GM23248 (cell line): ENCODE results near the gene STK17A. TPM values are rescaled to one million over a fixed set of nuclear protein-coding genes. Genes with fewer than 3 reads are reported as not detected.

Experiments used
- DNase-seq: peaks from one replicate; pipeline ENCODE4 v3.0.0-alpha.2; 2015
- H2AFZ ChIP-seq: fragments of 200-600 bp; sonication (generic); 2 replicates; pipeline ENCODE4 v1.6.1; 2016; ENCODE audit warnings: antibody characterized with exemption
- H3F3A ChIP-seq: fragments of 200-600 bp; sonication (generic); 2 replicates; pipeline ENCODE4 v1.6.1; 2016; ENCODE audit warnings: mild to moderate bottlenecking, antibody characterized with exemption, mixed run types; ENCODE audit not compliant: insufficient read depth
- H3K27ac ChIP-seq: fragments of 200-600 bp; sonication (generic); 2 replicates; pipeline ENCODE4 v1.5.1; 2016; ENCODE audit warnings: mild to moderate bottlenecking
- H3K27me3 ChIP-seq: fragments of 200-600 bp; sonication (generic); replicated peaks from 2 replicates; pipeline ENCODE4 v1.6.1; 2016; ENCODE audit warnings: mild to moderate bottlenecking; ENCODE audit not compliant: insufficient read depth
- H3K36me3 ChIP-seq: fragments of 200-600 bp; sonication (generic); 2 replicates; pipeline ENCODE4 v1.6.1; 2016; ENCODE audit warnings: low read depth, mild to moderate bottlenecking
- H3K4me1 ChIP-seq: fragments of 200-600 bp; sonication (generic); 2 replicates; pipeline ENCODE4 v1.6.1; 2016; ENCODE audit warnings: mild to moderate bottlenecking; ENCODE audit not compliant: insufficient read depth
- H3K4me2 ChIP-seq: fragments of 200-600 bp; sonication (generic); one replicate; pipeline ENCODE4 v1.6.1; 2016; ENCODE audit warnings: mild to moderate bottlenecking; ENCODE audit not compliant: unreplicated experiment
- H3K4me3 ChIP-seq: fragments of 200-600 bp; sonication (generic); 2 replicates; pipeline ENCODE4 v1.5.1; 2016; ENCODE audit warnings: mild to moderate bottlenecking
- H3K79me2 ChIP-seq: fragments of 200-600 bp; sonication (generic); 2 replicates; pipeline ENCODE4 v1.6.1; 2016; ENCODE audit warnings: mild to moderate bottlenecking; ENCODE audit not compliant: insufficient read depth
- H3K9ac ChIP-seq: fragments of 200-600 bp; sonication (generic); 2 replicates; pipeline ENCODE4 v1.6.1; 2016; ENCODE audit warnings: mild to moderate bottlenecking
- H3K9me2 ChIP-seq: fragments of 200-600 bp; sonication (generic); 2 replicates; pipeline ENCODE4 v1.6.1; 2016; ENCODE audit warnings: mixed run types, mild to moderate bottlenecking, moderate library complexity; ENCODE audit not compliant: insufficient read depth
- H3K9me3 ChIP-seq: fragments of 200-600 bp; sonication (generic); one replicate; pipeline ENCODE4 v1.6.1; 2017; ENCODE audit warnings: low read depth
- H4K20me1 ChIP-seq: fragments of 200-600 bp; sonication (generic); 2 replicates; pipeline ENCODE4 v1.6.0; 2016; ENCODE audit not compliant: insufficient read depth
- EZH2 ChIP-seq: fragments of 200-600 bp; sonication (generic); IDR thresholded peaks from 2 replicates; pipeline ENCODE4 v1.6.1; 2018; ENCODE audit warnings: antibody characterized with exemption, mild to moderate bottlenecking; ENCODE audit not compliant: insufficient read depth, poor library complexity, severe bottlenecking
- EZH2phosphoT487 ChIP-seq: fragments of 200-600 bp; sonication (generic); IDR thresholded peaks from 2 replicates; pipeline ENCODE4 v1.6.1; 2018; ENCODE audit warnings: antibody characterized with exemption, moderate library complexity, mild to moderate bottlenecking, low read depth; ENCODE audit not compliant: insufficient read depth
- WGBS, 2 experiments: methylation state at CpG; one replicate each; pipeline ENCODE4 v1.1.6; 2015 to 2017; ENCODE audit warnings: low lambda C conversion rate in 2 of 2, low coverage in 1 of 2; ENCODE audit errors: missing lambda C conversion rate in 2 of 2; 5-methylcytosine and 5-hydroxymethylcytosine counted together
- in situ Hi-C: fragments of 300-500 bp; cut with MboI; formaldehyde crosslinking; loops from 2 replicates; pipeline ENCODE4 v1.15.0; 2020
- polyA plus RNA-seq: library from polyadenylated mRNA; unstranded; fragments of >200 nt; fragmentation: Nextera tagmentation; extraction: Ambion mirVana; gene quantifications from 2 replicates; pipeline ENCODE4 v1.2.1, GENCODE V29; 2016
- total RNA-seq: library from RNA; depleted of rRNA; stranded (reverse); fragments of >200 nt; shearing (Covaris generic); gene quantifications from 2 replicates; pipeline ENCODE4 v1.2.3, GENCODE V29; 2014

Gene STK17A
- total and polyA plus RNA-seq, 2 experiments from 2014 or later, result 102 to 132 TPM

GRCh38 chr7:43600056-43600455 lies 17.1 kb downstream of the STK17A start:
- H3K9me3 ChIP-seq, result no peaks in the 10 kb centered on the region
- H4K20me1 ChIP-seq, result peaks cover 21% of the 10 kb centered on the region
- no peak overlapping the region for H2AFZ ChIP-seq
- no peak overlapping the region for H3K4me3 ChIP-seq
- no peak overlapping the region for H3K27ac ChIP-seq
- 96 to 98% methylated on average over 3 of the region's 3 CpGs for WGBS, 2 experiments
- H3K4me2 ChIP-seq, result no peak overlapping the region
- H3K4me1 ChIP-seq, result peaks cover 14% of the 10 kb centered on the region
- TF ChIP-seq EZH2phosphoT487 (no peak), EZH2 (no peak)
- H3K9me2 ChIP-seq, result no peaks in the 10 kb centered on the region
- H3K9ac ChIP-seq, result no peak overlapping the region
- H3K79me2 ChIP-seq, result peaks cover 100% of the 10 kb centered on the region
- H3K27me3 ChIP-seq, result no peaks in the 10 kb centered on the region
- in situ Hi-C loops, result no loop called here
- peaks cover 73% of the 10 kb centered on the region for H3K36me3 ChIP-seq
- no peak for DNase-seq
- peaks cover 40% of the 10 kb centered on the region for H3F3A ChIP-seq

- Histone ChIP-seq H3F3A (peaks cover 31% of the 10 kb centered on the region), H3K9ac (no peak overlapping the region), H2AFZ (no peak overlapping the region), H3K4me3 (no peak overlapping the region), H3K4me1 (peaks cover 6% of the 10 kb centered on the region), H3K27me3 (no peaks in the 10 kb centered on the region), H3K9me2 (no peaks in the 10 kb centered on the region), H3K4me2 (no peak overlapping the region), H3K79me2 (peaks cover 100% of the 10 kb centered on the region), H3K36me3 (peaks cover 69% of the 10 kb centered on the region), H4K20me1 (peaks cover 16% of the 10 kb centered on the region), H3K9me3 (no peaks in the 10 kb centered on the region), H3K27ac (no peak overlapping the region)
- in situ Hi-C loops, result no loop called here
- peak; percentile 26 for DNase-seq
- no peak for TF ChIP-seq EZH2
- TF ChIP-seq EZH2phosphoT487, result no peak
- 50 to 59% methylated on average over 1 of the region's 1 CpG for whole genome bisulfite sequencing, 2 experiments
These were observed 19.3 kb downstream of the STK17A start for GRCh38 chr7:43602256-43602655.

GRCh38 chr7:43604251-43604650 lies 21.3 kb downstream of the STK17A start:
- in situ Hi-C loops, result no loop called here
- TF ChIP-seq EZH2phosphoT487 (no peak), EZH2 (no peak)
- 97 to 100% methylated on average over 1 of the region's 1 CpG for WGBS, 2 experiments
- Histone ChIP-seq H3K9me2 (no peaks in the 10 kb centered on the region), H3K27me3 (no peaks in the 10 kb centered on the region), H3K36me3 (peaks cover 66% of the 10 kb centered on the region), H4K20me1 (peaks cover 14% of the 10 kb centered on the region), H3K4me1 (peaks cover 6% of the 10 kb centered on the region), H3K79me2 (peaks cover 100% of the 10 kb centered on the region), H3K4me2 (no peak overlapping the region), H3K4me3 (no peak overlapping the region), H2AFZ (no peak overlapping the region), H3K27ac (no peak overlapping the region), H3K9me3 (no peaks in the 10 kb centered on the region), H3F3A (peaks cover 45% of the 10 kb centered on the region), H3K9ac (no peak overlapping the region)
- no peak for DNase-seq

- Histone ChIP-seq H3K4me2 (no peak overlapping the region), H3K27me3 (no peaks in the 10 kb centered on the region), H3K4me3 (no peak overlapping the region), H3K9ac (no peak overlapping the region), H3K36me3 (peaks cover 45% of the 10 kb centered on the region), H3K9me3 (no peaks in the 10 kb centered on the region), H3K27ac (no peak overlapping the region), H3K4me1 (peaks cover 33% of the 10 kb centered on the region), H4K20me1 (peaks cover 16% of the 10 kb centered on the region; the same call in 1 of the 2 replicates), H2AFZ (no peak overlapping the region), H3K9me2 (no peaks in the 10 kb centered on the region), H3F3A (peaks cover 61% of the 10 kb centered on the region), H3K79me2 (peaks cover 95% of the 10 kb centered on the region)
- DNase-seq, result no peak
- in situ Hi-C loops, result no loop called here
- TF ChIP-seq EZH2phosphoT487, result no peak
- TF ChIP-seq EZH2, result no peak
- 97% methylated on average over 2 of the region's 2 CpGs for WGBS, 2 experiments
These were observed 26.2 kb downstream of the STK17A start for GRCh38 chr7:43609097-43609496.

DNA sequence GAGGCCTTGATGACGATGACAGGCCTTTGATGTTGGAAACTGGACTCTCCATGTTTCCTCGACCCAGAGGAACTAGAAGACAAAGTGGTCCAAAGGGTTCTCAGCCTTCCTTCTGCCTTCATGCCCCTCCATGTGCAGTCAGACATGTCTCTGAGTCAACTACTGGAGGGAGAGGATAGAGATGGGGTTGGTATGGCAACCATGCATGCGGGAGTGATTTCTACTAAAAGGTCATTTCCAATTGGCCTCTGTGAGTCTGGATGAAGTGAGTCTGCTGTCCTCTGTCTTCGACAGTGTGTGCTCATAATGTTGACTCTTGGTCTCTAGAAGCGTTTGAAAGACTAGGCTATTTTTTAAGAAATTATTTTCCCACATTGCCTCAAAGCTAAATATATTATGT lies 29.2 kb downstream of the STK17A start:
- H3K79me2 ChIP-seq, result peaks cover 95% of the 10 kb centered on the region
- no peak overlapping the region for H2AFZ ChIP-seq
- peaks cover 5% of the 10 kb centered on the region; the same call in 1 of the 2 replicates for H4K20me1 ChIP-seq
- H3K9me3 ChIP-seq, result no peaks in the 10 kb centered on the region
- H3K4me3 ChIP-seq, result peak overlapping the region; percentile 10; the same call in 1 of the 2 replicates
- DNase-seq, result peak; percentile 55
- H3K4me1 ChIP-seq, result peaks cover 32% of the 10 kb centered on the region
- TF ChIP-seq EZH2phosphoT487, result no peak
- TF ChIP-seq EZH2, result no peak
- 45 to 47% methylated on average over 5 of the region's 5 CpGs for WGBS, 2 experiments
- H3K9ac ChIP-seq, result peak overlapping the region; percentile 50
- H3K27me3 ChIP-seq, result no peaks in the 10 kb centered on the region
- peaks cover 58% of the 10 kb centered on the region for H3K36me3 ChIP-seq
- H3K4me2 ChIP-seq, result peak overlapping the region; percentile 34
- H3K9me2 ChIP-seq, result no peaks in the 10 kb centered on the region
- peak overlapping the region; percentile 85 for H3K27ac ChIP-seq
- peaks cover 77% of the 10 kb centered on the region for H3F3A ChIP-seq
- in situ Hi-C loops, result no loop called here
